ENCODE measurements around the gene ARHGAP8.
"Not testable (repeated sequence)": the region's sequence is repeated elsewhere in the genome, so short reads cannot be mapped to it uniquely, and the experiment has no call there.

Gene ARHGAP8

GRCh38 chr22:44889255-44889878 is 137.0 kb downstream of the ARHGAP8 start:
- no peak for DNase-seq (ENCODE audit: low spot score)

- no peak for DNase-seq (ENCODE audit: low spot score)
Measured at GRCh38 chr22:44890416-44891292, 138.3 kb downstream of the ARHGAP8 start.

GRCh38 chr22:44891293-44891747 is 138.9 kb downstream of the ARHGAP8 start:
- no peak for DNase-seq (ENCODE audit: low spot score)

DNA sequence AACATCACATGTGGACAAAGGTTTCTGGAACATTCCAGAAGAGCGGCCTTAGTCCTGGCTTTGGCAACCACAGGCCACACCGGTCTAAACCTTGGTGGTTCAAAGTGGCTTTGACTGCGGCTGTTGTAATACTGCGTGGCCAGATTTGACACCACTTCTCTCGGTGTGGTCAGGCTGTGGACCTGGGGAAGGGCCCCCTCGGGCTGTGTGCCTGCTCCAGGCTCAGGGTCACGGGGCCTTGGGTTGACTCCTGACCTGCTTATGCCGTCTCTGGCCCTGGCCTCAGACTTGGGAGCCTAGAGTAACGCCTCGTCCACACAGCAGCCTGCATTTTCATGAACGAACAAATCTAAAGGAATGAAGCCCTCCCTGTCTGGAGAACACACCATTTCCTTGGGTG is 139.4 kb downstream of the ARHGAP8 start:
- no peak for DNase-seq (ENCODE audit: low spot score)

- no peak for DNase-seq (ENCODE audit: low spot score)
Measured at GRCh38 chr22:44892243-44892642, 139.9 kb downstream of the ARHGAP8 start.

GRCh38 chr22:44892803-44893730 is 140.7 kb downstream of the ARHGAP8 start:
- no peak for DNase-seq (ENCODE audit: low spot score)

DNA sequence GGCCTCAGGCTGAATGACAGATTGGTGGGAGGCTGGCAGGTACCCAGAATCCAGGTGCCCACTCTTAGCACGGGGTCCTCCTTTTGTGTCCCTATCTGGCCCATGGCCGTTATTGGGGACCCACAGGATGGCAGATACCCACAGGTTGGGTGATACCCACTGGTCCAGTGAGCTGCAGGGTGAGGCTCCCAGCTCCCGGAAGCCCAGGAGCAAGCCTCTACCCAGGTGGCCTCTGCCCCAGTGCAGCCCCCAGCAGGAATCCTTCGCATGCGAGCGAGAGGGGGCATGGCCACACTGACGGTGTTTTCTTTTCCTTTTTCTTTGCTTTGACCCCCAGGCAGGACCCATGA is 141.3 kb downstream of the ARHGAP8 start:
- no peak for DNase-seq (ENCODE audit: low spot score)

- no peak for DNase-seq (ENCODE audit: low spot score)
Measured at GRCh38 chr22:44894321-44894720, 141.9 kb downstream of the ARHGAP8 start.

DNA sequence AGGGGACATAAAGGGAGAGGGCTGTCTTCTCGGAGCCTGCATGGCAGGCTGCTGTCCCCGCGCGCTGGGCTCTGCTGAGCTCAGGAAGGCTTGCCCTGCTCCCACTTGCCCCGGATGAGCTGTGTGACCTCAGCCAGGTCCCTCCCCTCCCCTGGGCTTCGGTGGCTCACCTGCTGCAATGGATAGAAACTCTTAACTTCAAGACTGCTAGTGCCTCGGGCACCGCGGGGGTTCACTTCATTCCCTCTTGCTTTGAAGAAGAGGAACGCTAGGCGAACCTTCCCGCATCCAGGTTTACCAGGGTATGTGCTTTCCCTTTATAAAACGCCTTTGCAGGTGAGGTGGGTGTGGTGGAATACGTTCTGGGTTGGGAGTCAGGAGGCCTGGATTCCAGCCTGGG is 142.4 kb downstream of the ARHGAP8 start:
- DNase-seq (ENCODE audit: low spot score) = no peak

- DNase-seq (ENCODE audit: low spot score) = no peak
Measured at GRCh38 chr22:44895296-44896055, 143.1 kb downstream of the ARHGAP8 start.

GRCh38 chr22:44898236-44898635 is 145.9 kb downstream of the ARHGAP8 start:
- DNase-seq (ENCODE audit: low spot score) = no peak

GRCh38 chr22:44901301-44901700 is 148.9 kb downstream of the ARHGAP8 start:
- DNase-seq (ENCODE audit: low spot score) = no peak

DNA sequence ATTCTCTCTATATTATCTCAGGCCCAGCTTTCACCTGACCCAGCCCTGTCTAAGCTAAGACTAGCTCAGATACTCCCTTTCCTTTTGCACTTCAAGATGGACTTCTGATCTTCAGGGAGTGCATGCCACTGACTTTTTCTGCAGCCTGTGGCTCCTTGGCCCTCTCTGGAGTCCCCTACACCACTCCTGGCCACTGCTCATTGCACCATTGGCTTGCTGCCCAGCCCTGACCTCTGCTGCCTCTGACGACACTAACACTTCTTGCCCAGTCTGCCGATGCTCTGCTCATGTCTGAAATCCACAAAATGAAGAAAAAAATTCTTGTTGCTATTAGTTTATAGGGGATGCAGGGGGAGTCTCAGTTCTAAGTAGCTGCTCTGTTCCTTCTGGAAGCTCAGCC is 150.8 kb downstream of the ARHGAP8 start:
- DNase-seq (ENCODE audit: low spot score) = not testable (repeated sequence)

DNA sequence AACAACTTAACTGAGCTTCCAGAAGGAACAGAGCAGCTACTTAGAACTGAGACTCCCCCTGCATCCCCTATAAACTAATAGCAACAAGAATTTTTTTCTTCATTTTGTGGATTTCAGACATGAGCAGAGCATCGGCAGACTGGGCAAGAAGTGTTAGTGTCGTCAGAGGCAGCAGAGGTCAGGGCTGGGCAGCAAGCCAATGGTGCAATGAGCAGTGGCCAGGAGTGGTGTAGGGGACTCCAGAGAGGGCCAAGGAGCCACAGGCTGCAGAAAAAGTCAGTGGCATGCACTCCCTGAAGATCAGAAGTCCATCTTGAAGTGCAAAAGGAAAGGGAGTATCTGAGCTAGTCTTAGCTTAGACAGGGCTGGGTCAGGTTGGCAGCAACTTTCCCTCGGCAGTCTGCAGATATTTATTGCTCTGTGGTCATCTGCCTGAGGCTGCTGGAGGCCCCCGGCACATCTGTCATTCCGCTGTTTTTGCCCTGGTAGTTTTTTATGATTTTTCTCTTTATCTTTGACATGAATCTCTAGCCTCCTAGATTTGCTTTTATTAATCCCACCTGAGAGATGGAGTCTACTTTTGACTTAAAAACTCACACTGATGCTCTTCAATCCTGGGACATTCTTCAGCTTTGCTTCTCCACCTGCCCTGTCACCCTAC is 152.2 kb downstream of the ARHGAP8 start:
- DNase-seq (ENCODE audit: low spot score) = not testable (repeated sequence)

GRCh38 chr22:44906248-44906936 is 154.0 kb downstream of the ARHGAP8 start:
- DNase-seq (ENCODE audit: low spot score) = no peak

GRCh38 chr22:44906999-44907644 is 154.7 kb downstream of the ARHGAP8 start:
- no peak for DNase-seq (ENCODE audit: low spot score)

GRCh38 chr22:44907765-44908737 is 155.7 kb downstream of the ARHGAP8 start:
- no peak for DNase-seq (ENCODE audit: low spot score)

GRCh38 chr22:44909241-44909640 is 156.9 kb downstream of the ARHGAP8 start:
- no peak for DNase-seq (ENCODE audit: low spot score)

Data from CD4-positive, alpha-beta T cell treated with Interleukin-2 at 100 ng/mL for 4 hours (primary cell).